Transverse colon (tissue), 4 donors: Measurements from ENCODE around the gene FREM2. TPM values are rescaled to one million over a fixed set of nuclear protein-coding genes. Genes with fewer than 3 reads are reported as not detected.

Experiments used
- DNase-seq: peaks from one replicate; pipeline ENCODE4 v3.0.0-alpha.2; 2019
- H3K27ac ChIP-seq, 4 donors: fragments of 200-600 bp; sonication (generic); 2 replicates each; pipeline ENCODE4 v1.5.1; 2016 to 2018; ENCODE audit warnings: inconsistent platforms in 4 of 4
- H3K27me3 ChIP-seq: fragments of 200-600 bp; sonication (generic); 2 replicates; pipeline ENCODE4 v1.5.1; 2017; ENCODE audit warnings: inconsistent platforms
- H3K36me3 ChIP-seq, 4 donors: fragments of 200-600 bp; sonication (generic); 2 replicates each; pipeline ENCODE4 v1.5.1; 2017 to 2019; ENCODE audit warnings: inconsistent platforms in 4 of 4
- H3K4me1 ChIP-seq, 4 donors: fragments of 200-600 bp; sonication (generic); 2 replicates each; pipeline ENCODE4 v1.5.1; 2017 to 2020; ENCODE audit warnings: inconsistent platforms in 4 of 4
- H3K4me3 ChIP-seq, 4 donors: fragments of 200-600 bp; sonication (generic); 1 replicate in 1 of 4; 2 replicates in 3 of 4; pipeline versions ENCODE4 v1.5.1 to v1.6.1; 2017 to 2019; ENCODE audit warnings: inconsistent platforms in 4 of 4
- H3K9me3 ChIP-seq, 2 donors: fragments of 200-600 bp; sonication (generic); 2 replicates each; pipeline ENCODE4 v1.5.1; 2017 to 2019; ENCODE audit warnings: inconsistent platforms in 2 of 2
- CTCF ChIP-seq, 5 experiments: fragments of 200-600 bp in 3 of 5; fragments of 450-650 bp in 2 of 5; sonication (generic) in 3 of 5; IDR thresholded peaks; 1 replicate in 2 of 5; 2 replicates in 3 of 5; pipeline ENCODE4 v1.5.1; 2016 to 2017; ENCODE audit warnings: antibody characterized with exemption in 5 of 5, inconsistent platforms in 3 of 5, mild to moderate bottlenecking in 2 of 5, moderate library complexity in 1 of 5
- EP300 ChIP-seq: sonication (generic); formaldehyde crosslinking; IDR thresholded peaks from one replicate; pipeline ENCODE4 v1.6.1; 2017; ENCODE audit warnings: antibody characterized with exemption, low read depth
- POLR2A ChIP-seq: fragments of 450-650 bp; IDR thresholded peaks from one replicate; pipeline ENCODE4 v1.6.1; 2016; ENCODE audit warnings: antibody characterized with exemption, mild to moderate bottlenecking, moderate library complexity
- POLR2AphosphoS5 ChIP-seq, 3 donors: sonication (generic); formaldehyde crosslinking; IDR thresholded peaks; one replicate each; pipeline ENCODE4 v1.6.1; 2016; ENCODE audit warnings: antibody characterized with exemption in 3 of 3
- in situ Hi-C, 4 donors: fragments of 200-750 bp; cut with MboI; loops; one replicate each; pipeline versions ENCODE4 v1.15.0 to v1.15.1; 2017; ENCODE audit warnings: low sequenced_read_pairs in 3 of 4, low pct_ligation_motif_present in 1 of 4, low pct_unique_long_range_greater_than_20kb in 1 of 4
- intact Hi-C: fragments of 100-400 bp; cut with DNase I; formaldehyde crosslinking; loops from one replicate; pipeline ENCODE4 v1.15.1; 2023; ENCODE audit warnings: low total_unique reads
- small RNA-seq, 4 donors: library from RNA; depleted of rRNA; stranded (forward); fragments of <200 nt; gene quantifications; one replicate each; pipeline ENCODE3, GENCODE V24; 2016
- total RNA-seq, 4 donors: library from RNA; depleted of rRNA; stranded (reverse); fragments of >200 nt; gene quantifications; one replicate each; pipeline ENCODE4 v1.1.0, GENCODE V29; 2016

Gene FREM2
- total RNA-seq, 4 donors from 2014 or later: 0.40 to 2.2 (median 1.2) TPM

DNA sequence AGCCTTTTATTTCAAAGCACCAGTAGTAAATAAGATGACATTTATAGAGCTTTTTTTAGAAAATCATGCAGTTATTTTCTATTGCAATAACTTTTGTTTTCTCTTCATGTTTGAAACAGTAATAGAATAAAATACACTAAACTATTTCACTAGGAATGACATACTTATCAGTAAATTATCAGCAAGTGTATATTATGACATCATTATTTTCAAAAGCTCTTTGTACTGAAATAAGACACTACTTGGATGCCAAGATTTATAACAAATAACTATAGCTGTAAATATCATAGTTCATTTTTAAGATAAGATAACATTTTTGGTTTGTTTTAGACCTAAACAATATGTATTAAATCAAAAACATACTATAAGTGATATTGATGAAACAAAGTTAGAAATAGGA, 246.9 kb downstream of the FREM2 start:
- no peaks in the 10 kb centered on the region for H3K4me1 ChIP-seq
- intact Hi-C loops (no loop called here), in situ Hi-C loops (no loop called here)
- DNase-seq: no peak
- TF ChIP-seq POLR2A (no peak), POLR2AphosphoS5 (IDR thresholded peaks at IDR 0.05) (no peak), EP300 (no peak), CTCF (IDR thresholded peaks at IDR 0.05) (no peak)
- peaks cover 3% of the 10 kb centered on the region for H3K27me3 ChIP-seq
- H3K27ac ChIP-seq: no peak overlapping the region
- H3K4me3 ChIP-seq: no peak overlapping the region
- no peaks in the 10 kb centered on the region for H3K9me3 ChIP-seq
- H3K36me3 ChIP-seq: no peaks in the 10 kb centered on the region

Small RNA genes within 50 kb of the gene (small RNA-seq; reads per million reads assigned to genes)
- 0 reads per million in 4 donors for gene PLA2G12AP2
- 0 reads per million in 4 donors for gene RNU6-56P
